HG02884 (cell line): Measurements from ENCODE around the gene NR2F2.

ENCODE experiments used
- ATAC-seq: cut with Tn5 transposase; IDR thresholded peaks from one replicate; pipeline ENCODE4 v1.9.1; 2021; ENCODE audit warnings: mild to moderate bottlenecking, moderate library complexity; ENCODE audit not compliant: unreplicated experiment

The NR2F2 gene

GRCh38 chr15:96341513-96342405 lies 11.3 kb downstream of the NR2F2 start:
- no peak for ATAC-seq

- ATAC-seq: no peak
These were observed 12.1 kb downstream of the NR2F2 start for GRCh38 chr15:96342406-96343112.

GRCh38 chr15:96343113-96344059 lies 12.9 kb downstream of the NR2F2 start:
- ATAC-seq: no peak

DNA sequence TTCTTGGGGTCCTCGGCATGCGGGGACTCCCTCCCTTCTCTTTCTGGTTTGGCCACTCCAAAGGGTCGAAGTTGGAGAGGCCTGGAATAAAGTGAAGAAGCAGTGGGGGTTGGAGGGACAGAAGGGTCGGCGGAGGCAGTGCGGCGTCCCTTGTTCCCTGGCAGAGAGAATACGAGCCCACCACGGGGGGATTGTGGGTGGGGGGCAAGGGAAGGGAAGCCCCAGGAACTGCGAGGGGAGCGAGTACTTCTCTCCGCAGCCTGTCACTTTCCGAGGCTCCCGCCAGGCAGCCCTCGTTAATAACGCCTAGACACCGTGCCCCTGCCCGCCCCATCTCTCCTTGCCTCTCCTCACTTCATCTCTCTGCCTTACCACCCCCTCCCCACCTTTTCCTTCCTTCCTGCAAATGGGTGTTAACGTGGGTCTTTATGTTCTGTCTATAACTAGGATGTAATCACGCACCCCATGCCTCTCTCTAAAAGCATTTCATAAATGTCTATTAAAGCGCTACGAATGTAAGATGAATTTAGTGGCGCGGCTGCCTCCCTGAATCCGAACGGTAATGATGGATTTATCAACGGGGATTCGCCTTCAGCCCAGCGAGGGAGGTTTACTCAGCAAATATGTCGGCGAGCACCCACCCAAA lies 13.7 kb downstream of the NR2F2 start:
- ATAC-seq: no peak

- no peak for ATAC-seq
These were observed 14.4 kb downstream of the NR2F2 start for GRCh38 chr15:96344706-96345559.

DNA sequence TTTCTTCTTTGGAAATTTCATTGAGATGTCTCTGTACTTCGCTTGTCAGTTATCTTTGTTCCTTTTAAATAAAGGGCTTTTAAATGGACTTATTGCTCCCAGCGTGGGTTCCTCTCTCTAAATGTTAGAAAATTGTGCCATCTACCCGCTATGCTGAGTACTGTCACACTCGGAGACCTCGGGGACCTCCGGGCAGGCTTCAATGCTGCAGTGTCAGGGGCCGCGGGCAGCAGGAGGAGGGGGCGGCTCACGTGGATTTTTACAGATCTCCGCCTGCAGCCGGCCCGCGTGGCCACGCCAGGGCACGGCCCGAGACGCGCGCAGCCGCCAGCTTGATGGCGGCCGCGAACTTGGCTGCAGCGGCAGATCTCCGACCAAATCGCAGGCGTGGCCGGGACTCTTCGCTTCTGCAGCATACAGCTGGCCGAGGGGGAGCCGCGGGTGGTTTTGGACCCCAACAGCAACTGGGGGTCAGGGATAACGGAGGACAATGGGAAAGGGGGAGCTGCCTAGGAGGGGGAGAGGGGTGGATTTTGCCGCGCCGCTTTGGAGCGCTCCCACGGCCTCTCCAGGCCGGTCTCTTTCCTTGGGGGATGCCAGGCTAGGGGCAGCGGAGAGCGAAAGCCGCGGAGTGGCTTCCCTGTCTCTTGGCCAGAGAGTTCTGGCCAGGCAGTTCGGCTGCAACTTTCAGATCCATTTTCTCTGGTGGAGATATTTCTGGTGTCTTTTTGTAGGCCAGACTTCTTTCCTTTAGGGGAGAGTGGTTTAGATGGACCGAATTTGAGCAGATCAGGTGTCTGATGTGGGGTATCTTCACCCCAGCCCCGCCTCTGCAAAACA lies 15.3 kb downstream of the NR2F2 start:
- peak; percentile 43 for ATAC-seq

GRCh38 chr15:96346409-96346970 lies 16.0 kb downstream of the NR2F2 start:
- no peak for ATAC-seq

DNA sequence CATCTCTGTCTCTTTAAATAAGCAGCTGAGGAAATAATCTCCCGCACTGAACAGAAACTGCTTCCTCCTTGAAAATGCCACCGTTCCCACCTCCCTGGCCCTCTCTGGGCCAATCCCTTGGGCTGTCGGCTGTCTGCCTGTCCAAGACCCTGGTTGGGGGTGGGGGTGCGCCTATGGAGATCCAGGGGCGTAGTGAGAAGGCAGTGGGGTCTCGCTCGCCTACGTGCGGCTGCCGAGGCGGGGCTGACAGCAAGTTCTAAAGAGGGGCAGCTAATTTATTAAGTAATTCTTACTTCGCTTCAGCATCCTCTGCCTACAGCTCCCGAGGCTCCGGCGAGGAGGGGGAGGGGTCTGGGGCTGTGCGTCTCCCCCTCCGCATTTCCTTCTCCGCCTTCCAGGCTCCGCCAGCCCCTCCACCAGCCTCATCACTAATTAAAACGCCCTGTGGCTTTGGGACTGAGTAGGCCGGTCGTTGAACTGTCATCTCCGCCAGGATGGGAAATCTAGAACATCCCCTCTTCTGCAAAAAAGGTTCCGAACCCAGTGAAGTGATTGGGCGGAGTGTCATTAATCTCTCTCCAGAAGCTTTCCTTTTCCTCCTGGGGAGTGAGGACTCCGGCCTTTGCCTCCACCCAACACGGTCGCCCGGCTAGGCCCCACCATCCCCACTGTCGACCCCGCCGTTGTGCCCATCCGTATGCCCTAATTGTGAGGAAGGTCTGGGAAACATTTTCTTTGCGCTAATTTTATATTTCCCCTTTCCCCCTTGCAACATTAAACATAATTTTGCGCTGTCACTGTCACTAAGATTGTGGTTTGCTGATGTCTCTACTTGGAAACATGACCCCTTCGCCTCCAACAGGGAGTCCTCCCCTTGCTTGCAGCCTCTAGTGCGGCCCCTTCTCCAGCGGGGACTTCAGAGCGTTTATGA lies 16.9 kb downstream of the NR2F2 start:
- no peak for ATAC-seq

- no peak for ATAC-seq
These were observed 17.9 kb downstream of the NR2F2 start for GRCh38 chr15:96348112-96349027.

DNA sequence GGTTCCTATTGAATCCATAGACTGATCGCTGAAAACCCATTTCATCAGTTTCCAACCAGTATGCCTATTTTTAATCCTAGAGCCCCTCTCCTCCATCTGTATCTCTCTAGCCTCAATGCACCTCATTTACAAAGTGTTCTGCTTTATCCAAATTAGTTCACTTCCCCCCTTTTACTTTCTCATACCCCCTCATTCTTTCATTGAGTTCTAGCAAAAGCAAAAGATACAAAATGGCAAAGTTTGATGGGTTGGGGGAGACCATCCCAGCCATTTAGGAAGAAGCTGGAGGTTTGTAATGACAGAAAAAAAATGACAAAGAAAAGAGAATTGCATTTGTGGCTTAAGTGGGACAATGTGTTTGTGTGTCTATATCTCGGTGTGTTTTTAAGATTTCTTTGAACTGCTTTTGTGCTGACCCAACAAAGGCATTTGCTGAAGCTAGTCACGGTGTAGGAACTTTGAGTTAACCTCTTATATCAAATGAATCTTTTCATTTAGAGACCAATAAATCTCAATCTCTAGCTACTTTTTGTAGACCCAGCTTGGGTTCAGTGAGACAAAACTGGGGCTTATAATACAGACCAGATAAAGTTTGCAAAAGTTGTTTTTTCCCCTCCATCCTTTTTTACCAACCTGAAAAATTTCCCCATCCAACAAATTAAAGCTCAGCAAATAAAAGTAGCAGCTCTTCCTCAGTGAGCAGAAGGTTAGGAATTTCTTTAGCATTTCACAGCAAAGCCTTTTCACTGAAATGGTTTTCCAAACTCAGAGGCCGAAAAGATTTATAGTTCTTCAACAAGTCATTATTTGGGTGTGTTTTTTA lies 18.7 kb downstream of the NR2F2 start:
- no peak for ATAC-seq

DNA sequence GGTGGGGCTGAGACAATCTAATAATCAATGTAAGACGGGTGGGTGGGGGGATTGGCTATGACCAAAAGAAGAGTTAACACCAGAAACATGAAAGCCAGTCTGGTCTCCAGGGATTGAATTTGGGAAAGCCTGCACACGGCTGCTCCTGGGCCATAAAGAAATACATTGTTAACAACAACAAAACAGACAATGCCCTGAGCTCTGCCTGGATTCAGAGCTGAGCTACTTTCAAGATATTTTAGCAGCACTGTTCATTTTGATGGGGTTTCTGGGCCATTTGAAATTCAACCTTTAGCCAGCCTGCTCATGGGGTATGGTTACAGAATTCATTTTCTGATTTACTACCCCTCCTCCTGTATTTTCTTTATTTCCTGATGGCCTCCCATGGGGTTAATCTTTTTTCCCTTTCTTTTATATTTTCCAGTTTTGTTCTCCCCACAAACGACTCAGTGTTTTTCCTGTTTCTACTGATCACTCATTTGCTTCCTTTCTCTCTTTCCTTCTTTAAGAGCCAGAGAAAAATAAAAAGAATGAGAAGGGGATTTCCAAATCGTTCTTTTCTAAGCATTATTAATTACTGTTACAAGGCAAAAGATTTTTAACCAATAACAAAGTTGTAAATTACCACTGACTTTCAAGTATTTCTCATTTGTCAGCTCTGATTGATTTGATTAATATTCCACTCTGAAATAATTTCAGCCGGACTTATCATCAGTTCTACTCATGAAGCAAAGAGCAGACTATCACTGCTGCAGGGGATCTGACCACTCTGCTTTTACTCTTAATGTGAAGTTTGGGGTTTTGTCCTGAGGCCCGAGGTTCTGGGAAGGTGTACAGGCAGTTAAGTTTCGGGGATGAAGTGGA lies 19.6 kb downstream of the NR2F2 start:
- no peak for ATAC-seq

DNA sequence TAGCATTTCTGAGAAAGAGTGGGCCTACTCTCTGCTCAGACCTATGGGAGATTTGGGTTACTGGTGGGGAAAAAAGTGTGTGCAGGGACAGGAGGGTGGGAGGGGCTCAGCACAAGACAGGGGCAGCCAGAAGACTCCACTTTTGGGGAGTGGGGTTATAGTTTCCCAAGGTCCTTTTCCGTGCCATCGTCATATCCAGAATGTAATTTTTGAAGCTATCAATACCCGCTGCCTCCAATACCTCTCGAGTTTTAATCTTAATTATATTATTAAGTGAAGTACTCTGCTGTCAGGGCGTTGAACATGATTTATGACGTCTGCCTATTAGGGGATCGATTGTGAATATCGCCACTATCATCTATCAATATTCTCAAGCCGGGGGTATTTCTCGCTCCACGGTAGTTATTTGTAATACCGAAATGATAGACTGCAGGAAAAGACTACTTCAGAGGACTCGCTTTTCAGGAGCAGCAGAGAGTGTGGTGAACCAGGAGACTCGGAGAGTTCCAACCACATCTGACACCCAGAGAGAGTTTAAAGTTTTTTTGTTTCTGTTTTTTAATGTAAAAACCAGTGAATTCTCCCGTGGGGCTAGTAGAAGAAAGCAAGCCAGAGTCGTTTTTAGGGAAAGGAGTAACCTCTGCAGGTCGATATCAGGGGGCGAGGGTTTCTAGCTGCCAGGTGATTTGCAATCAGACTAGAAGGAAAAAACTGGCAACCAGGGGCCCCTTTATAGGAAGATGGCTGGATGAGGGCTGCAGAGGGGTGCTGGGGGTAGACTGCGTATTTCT lies 20.6 kb downstream of the NR2F2 start:
- ATAC-seq: no peak

DNA sequence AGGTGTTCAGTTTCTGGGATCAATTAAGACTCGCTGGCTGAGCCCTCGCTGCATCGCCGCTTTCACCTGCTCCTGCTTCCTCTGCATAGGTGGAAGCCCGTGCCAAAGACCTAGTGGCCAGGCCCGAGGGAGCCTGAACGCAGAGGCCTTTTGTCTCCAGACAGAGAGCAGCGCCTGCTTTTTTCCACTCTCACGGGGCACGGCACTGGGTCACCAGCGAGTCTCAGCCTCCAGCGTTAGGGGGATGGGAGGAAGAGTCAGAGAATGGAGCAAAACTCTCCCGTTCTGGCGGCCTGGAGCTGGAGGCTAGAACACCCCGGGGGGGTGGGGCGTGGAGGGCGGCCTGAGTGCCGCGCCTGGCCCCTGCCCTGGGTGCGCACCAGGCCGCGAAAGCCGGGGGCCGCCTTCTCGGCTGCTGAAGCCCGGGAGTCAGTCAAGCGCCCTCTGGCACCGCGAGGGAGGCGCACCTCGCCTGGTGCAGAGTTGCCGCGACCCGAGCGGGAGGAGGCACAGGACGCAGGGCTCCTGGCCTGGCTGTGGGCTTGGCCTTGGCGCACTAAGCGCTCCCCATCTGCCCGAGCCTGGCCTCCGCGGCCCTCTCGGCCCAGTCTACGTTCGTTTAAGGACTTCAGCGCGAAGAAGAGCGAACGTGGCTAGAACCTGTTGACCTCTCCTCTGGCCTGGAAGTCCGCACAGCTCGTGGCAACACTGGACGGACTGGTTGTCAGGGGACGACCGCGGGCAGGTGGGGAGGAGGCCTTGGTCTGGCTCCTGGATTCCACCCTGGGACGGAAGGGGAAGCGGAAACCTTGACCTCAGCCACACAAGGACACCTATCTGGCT lies 21.5 kb downstream of the NR2F2 start:
- no peak for ATAC-seq
